Measurements from ENCODE around the gene ZFPM1. TPM values are rescaled to one million over a fixed set of nuclear protein-coding genes. Genes with fewer than 3 reads are reported as not detected.
"Not testable (repeated sequence)": the region's sequence is repeated elsewhere in the genome, so short reads cannot be mapped to it uniquely, and the experiment has no call there.

The ZFPM1 gene
- total RNA-seq, 6 experiments from 2014 or later, result 4.5 to 6.4 (median 5.1) TPM

DNA sequence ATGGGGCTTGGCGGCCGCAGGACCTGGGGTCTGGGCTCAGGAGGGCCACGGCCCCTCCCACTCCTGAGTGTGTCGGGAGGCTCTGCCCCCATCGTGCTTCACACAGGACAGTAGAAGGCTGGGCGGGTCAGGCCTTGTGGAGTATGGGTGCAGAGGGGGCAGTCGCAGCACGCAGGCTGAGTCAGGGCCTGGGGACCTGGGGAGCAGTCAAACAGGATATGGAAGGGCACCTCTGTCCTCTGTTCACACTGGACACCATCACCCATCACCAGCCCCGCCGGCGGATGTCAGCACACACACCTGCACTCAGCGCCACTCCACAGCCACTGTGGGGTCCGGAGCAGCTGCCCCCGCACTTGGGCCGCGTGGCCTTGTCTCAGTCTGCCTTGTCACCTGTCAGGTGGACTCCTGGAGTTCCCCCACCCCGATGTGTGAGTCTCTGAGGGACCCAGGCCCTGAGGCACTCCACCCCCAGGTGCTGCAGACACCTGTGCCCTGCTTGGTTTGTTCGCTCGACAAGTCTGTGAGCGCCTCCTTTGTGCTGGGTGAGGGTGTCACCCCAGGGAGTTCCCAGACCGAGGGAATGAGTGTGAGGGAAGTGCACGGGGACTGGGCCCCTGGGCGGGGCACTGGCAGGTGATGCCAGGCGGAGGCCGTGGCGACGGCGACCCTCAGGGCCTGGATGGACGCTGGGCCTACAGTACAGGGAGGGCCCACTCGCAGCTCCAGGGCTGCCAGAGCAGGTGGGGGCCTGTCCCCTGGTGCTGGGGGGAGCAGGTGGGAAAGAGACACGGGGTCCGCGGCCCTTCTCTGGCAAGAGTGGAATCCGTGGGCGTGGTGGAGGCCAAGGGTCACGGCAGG is 31.7 kb downstream of the ZFPM1 start:
- TF ChIP-seq CTCF (IDR thresholded peaks at IDR 0.05), result no peak
- H3K36me3 Mint-ChIP-seq (ENCODE audit: low read depth), result no peaks in the 10 kb centered on the region
- H3K4me1 Mint-ChIP-seq (ENCODE audit: low read depth), result no peaks in the 10 kb centered on the region
- no peak overlapping the region for H3K4me3 Mint-ChIP-seq
- no peak overlapping the region for H3K27ac Mint-ChIP-seq
- H3K27me3 Mint-ChIP-seq (ENCODE audit: insufficient read depth), result no peaks in the 10 kb centered on the region
- no peak for DNase-seq
- H3K9me3 Mint-ChIP-seq, result no peaks in the 10 kb centered on the region

GRCh38 chr16:88485366-88485741 is 32.3 kb downstream of the ZFPM1 start:
- H3K27me3 Mint-ChIP-seq (ENCODE audit: insufficient read depth); H3K27ac Mint-ChIP-seq; H3K4me1 Mint-ChIP-seq (ENCODE audit: low read depth); H3K9me3 Mint-ChIP-seq; DNase-seq; H3K4me3 Mint-ChIP-seq; H3K36me3 Mint-ChIP-seq (ENCODE audit: low read depth): not testable (repeated sequence)

DNA sequence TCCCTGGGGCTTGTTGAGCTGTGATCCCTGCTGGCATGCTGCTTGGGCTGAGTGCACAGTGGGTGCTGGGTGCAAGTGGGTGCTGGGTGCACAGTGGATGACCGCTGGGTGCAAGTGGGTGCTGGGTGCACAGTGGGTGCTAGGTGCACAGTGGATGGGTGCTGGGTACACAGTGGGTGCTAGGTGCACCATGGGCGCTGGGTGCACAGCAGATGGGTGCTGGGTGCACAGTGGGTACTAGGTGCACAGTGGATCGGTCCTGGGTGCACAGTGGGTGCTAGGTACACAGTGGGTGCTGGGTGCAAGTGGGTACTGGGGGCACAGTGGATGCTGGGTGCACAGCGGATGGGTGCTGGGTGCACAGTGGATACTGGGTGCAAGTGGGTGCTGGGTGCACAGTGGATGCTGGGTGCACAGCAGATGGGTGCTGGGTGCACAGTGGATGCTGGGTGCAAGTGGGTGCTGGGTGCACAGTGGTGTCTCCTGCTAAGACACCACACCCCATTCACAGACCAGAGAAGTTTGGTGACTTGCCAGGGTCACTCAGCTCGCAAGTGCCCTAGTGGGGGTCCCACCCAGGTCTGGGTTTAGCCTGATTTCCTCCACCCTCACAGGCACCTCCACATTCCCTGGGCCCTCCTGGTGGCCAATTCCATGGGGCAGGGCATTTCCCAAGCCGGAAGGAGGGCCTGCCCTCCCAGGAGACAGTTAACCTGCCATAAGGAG is 33.5 kb downstream of the ZFPM1 start:
- no peak overlapping the region for H3K27ac Mint-ChIP-seq
- DNase-seq, result no peak
- H3K27me3 Mint-ChIP-seq (ENCODE audit: insufficient read depth), result no peaks in the 10 kb centered on the region
- no peak overlapping the region for H3K4me3 Mint-ChIP-seq
- no peaks in the 10 kb centered on the region for H3K4me1 Mint-ChIP-seq (ENCODE audit: low read depth)
- no peak for TF ChIP-seq CTCF (IDR thresholded peaks at IDR 0.05)
- H3K36me3 Mint-ChIP-seq (ENCODE audit: low read depth), result no peaks in the 10 kb centered on the region
- no peaks in the 10 kb centered on the region for H3K9me3 Mint-ChIP-seq

DNA sequence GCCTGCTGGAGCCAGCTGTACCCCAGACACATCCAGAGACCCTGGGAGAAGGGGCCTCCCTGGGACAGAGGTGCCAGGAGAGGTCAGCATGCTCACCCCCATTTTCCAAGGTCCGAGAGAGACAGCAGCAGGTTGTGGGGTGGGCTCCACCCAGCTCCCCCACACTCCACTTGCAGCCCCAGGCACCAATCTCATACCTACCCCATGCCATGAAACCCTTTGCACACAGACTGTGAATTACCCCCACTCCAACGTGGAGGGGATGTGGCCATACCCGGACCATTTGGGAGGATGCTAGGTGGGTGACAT is 34.0 kb downstream of the ZFPM1 start:
- H3K9me3 Mint-ChIP-seq, result no peaks in the 10 kb centered on the region
- TF ChIP-seq CTCF (IDR thresholded peaks at IDR 0.05), result no peak
- DNase-seq, result no peak
- no peak overlapping the region for H3K27ac Mint-ChIP-seq
- no peaks in the 10 kb centered on the region for H3K4me1 Mint-ChIP-seq (ENCODE audit: low read depth)
- no peaks in the 10 kb centered on the region for H3K27me3 Mint-ChIP-seq (ENCODE audit: insufficient read depth)
- H3K36me3 Mint-ChIP-seq (ENCODE audit: low read depth), result no peaks in the 10 kb centered on the region
- no peak overlapping the region for H3K4me3 Mint-ChIP-seq

DNA sequence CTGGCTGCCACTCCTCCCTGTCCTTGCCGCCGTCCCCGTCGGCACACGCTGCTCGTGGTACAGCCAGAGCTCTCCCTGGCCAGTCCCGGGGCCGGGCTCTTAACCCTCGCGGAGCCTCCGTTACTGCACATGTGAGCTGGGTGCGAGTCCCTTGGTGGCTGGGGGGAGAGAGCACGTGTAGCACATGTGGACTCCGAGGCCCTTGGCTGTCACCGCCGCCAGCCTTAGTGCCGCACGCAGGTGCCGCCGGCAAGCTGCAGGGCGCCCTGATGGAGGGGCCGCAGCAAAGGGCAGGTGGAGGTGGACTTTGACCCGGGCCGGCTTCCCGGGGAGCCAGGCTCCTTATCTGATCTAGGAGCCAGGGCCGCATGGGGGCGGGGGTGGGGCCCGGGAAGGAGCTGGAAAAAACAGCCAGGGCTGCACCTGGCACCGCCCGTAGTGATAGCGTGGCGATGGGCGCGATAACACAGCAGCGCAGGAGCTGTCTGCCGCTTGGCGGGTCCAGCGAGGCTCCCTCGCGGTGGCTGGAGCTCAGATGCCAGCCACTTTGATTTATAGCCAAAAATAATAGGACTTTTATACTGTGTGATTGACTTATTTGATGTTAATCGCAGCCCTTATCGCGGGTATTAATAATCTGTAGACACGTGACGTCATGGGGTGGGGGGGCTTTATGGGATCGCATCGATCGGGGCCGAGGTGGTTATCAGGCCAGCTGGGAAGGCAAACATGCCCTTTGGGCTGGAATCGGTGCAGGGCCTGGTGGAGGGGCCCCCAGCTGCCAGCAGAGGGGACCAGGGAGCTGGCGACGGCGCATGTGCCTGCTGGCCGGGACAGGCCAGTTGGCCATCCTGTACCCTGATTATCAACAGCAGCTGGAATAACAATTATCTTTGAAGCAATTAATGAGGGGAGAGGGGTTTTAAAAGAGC is 35.1 kb downstream of the ZFPM1 start:
- no peak for TF ChIP-seq CTCF (IDR thresholded peaks at IDR 0.05)
- no peak overlapping the region for H3K27ac Mint-ChIP-seq
- no peaks in the 10 kb centered on the region for H3K9me3 Mint-ChIP-seq
- no peaks in the 10 kb centered on the region for H3K4me1 Mint-ChIP-seq (ENCODE audit: low read depth)
- H3K36me3 Mint-ChIP-seq (ENCODE audit: low read depth), result no peaks in the 10 kb centered on the region
- H3K4me3 Mint-ChIP-seq, result no peak overlapping the region
- no peak for DNase-seq
- no peaks in the 10 kb centered on the region for H3K27me3 Mint-ChIP-seq (ENCODE audit: insufficient read depth)
